Measurements from ENCODE around the gene OR4K14.

DNA sequence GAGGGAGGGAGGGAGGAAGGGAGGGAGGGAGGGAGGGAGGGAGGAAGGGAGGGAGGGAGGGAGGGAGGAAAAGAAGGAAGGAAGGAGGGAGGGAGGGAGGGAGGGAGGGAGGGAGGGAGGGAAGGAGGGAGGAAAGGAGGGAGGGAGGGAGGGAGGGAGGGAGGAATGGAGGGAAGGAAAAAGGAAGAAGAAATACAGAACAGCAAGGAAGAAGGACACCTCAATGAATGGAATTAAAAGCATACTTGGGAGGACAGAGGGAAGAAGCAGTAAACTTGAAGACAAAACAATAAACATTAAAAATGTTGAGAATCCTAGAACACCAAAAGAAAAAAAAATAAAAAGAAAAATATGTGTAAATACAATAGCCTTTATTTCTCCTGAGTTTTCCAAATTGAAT, 11.0 kb downstream of the OR4K14 start:
- no peak for TF ChIP-seq POLR2A (IDR thresholded peaks at IDR 0.05)
- TF ChIP-seq, protein P1, sequence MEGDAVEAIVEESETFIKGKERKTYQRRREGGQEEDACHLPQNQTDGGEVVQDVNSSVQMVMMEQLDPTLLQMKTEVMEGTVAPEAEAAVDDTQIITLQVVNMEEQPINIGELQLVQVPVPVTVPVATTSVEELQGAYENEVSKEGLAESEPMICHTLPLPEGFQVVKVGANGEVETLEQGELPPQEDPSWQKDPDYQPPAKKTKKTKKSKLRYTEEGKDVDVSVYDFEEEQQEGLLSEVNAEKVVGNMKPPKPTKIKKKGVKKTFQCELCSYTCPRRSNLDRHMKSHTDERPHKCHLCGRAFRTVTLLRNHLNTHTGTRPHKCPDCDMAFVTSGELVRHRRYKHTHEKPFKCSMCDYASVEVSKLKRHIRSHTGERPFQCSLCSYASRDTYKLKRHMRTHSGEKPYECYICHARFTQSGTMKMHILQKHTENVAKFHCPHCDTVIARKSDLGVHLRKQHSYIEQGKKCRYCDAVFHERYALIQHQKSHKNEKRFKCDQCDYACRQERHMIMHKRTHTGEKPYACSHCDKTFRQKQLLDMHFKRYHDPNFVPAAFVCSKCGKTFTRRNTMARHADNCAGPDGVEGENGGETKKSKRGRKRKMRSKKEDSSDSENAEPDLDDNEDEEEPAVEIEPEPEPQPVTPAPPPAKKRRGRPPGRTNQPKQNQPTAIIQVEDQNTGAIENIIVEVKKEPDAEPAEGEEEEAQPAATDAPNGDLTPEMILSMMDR (IDR thresholded peaks at IDR 0.05), result no peak

All from stomach (tissue), 4 donors.